ENCODE measurements around the gene SIPA1L2.

The SIPA1L2 gene

GRCh38 chr1:232625319-232625868 lies 4.5 kb downstream of the SIPA1L2 start:
- no peak overlapping the region for H3K4me3 ChIP-seq (ENCODE audit: low read length)
- TF ChIP-seq CTCF (IDR thresholded peaks at IDR 0.05; ENCODE audit: insufficient read depth, low read depth, low read length, missing control alignments), result no peak
- no peak for DNase-seq (ENCODE audit: low read depth)

GRCh38 chr1:232624546-232625281 lies 5.2 kb downstream of the SIPA1L2 start:
- no peak overlapping the region for H3K4me3 ChIP-seq (ENCODE audit: low read length)
- DNase-seq (ENCODE audit: low read depth), result peak; percentile 87
- no peak for TF ChIP-seq CTCF (IDR thresholded peaks at IDR 0.05; ENCODE audit: insufficient read depth, low read depth, low read length, missing control alignments)

GRCh38 chr1:232622981-232623380 lies 7.0 kb downstream of the SIPA1L2 start:
- no peak for TF ChIP-seq CTCF (IDR thresholded peaks at IDR 0.05; ENCODE audit: insufficient read depth, low read depth, low read length, missing control alignments)
- DNase-seq (ENCODE audit: low read depth), result no peak
- H3K4me3 ChIP-seq (ENCODE audit: low read length), result no peak overlapping the region

GRCh38 chr1:232622378-232622777 lies 7.6 kb downstream of the SIPA1L2 start:
- H3K4me3 ChIP-seq (ENCODE audit: low read length), result no peak overlapping the region
- DNase-seq (ENCODE audit: low read depth), result peak; percentile 70
- TF ChIP-seq CTCF (IDR thresholded peaks at IDR 0.05; ENCODE audit: insufficient read depth, low read depth, low read length, missing control alignments), result no peak

GRCh38 chr1:232621050-232621449 lies 8.9 kb downstream of the SIPA1L2 start:
- TF ChIP-seq CTCF (IDR thresholded peaks at IDR 0.05; ENCODE audit: insufficient read depth, low read depth, low read length, missing control alignments), result no peak
- H3K4me3 ChIP-seq (ENCODE audit: low read length), result no peak overlapping the region
- peak; percentile 10 for DNase-seq (ENCODE audit: low read depth)

- TF ChIP-seq CTCF (IDR thresholded peaks at IDR 0.05; ENCODE audit: insufficient read depth, low read depth, low read length, missing control alignments), result no peak
- peak; percentile 81 for DNase-seq (ENCODE audit: low read depth)
- no peak overlapping the region for H3K4me3 ChIP-seq (ENCODE audit: low read length)
These were observed 9.5 kb downstream of the SIPA1L2 start for GRCh38 chr1:232620356-232620969.

Measured in epithelial cell of esophagus (primary cell).